Lower leg skin (tissue), 3 donors: ENCODE measurements around the gene CIBAR2.

Experiments used
- CTCF ChIP-seq, 3 donors: fragments of 450-650 bp; IDR thresholded peaks; one replicate each; pipeline ENCODE4 v1.5.1; 2016; ENCODE audit warnings: antibody characterized with exemption in 3 of 3, mild to moderate bottlenecking in 3 of 3, moderate library complexity in 2 of 3
- POLR2A ChIP-seq, 2 donors: fragments of 450-650 bp; IDR thresholded peaks; one replicate each; pipeline ENCODE4 v1.6.1; 2016 to 2017; ENCODE audit warnings: antibody characterized with exemption in 2 of 2, mild to moderate bottlenecking in 1 of 2, moderate library complexity in 1 of 2

DNA sequence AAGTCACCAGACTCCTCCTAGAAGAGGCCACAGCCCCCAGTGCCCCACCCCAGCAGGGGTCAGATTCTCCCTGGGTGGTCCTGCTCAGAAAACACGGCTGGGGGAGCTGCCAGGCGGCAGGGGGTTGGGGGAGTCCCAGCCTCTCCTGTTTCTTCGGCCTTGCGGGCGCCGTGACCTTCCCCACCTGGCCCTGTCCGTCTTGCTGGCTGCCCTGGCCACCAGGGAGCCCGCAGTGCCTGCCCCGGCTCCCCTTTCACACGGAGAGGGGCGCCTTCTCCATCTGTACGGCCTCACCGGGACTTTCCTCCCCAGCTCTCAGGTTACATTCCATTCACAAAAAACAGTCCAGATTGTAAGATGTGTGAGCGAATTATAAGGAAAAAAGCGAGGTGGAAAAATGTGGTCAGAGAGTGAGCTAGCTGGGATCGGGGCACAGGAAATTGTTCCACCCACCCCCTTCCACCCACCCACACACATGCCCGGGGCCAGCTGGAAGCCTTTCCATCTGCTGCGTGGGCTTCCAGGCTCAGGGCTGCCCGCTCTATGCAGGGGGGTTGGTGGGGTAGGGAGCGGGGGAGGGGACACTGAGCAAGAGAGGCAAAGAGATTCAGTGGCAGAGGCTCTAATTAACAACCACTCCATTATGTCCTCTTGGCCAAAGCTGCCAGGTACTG lies 14.6 kb upstream of the CIBAR2 start:
- TF ChIP-seq CTCF (IDR thresholded peaks at IDR 0.05) (no peak), POLR2A (IDR thresholded peaks at IDR 0.05) (no peak)
